MM.1S (cell line): ENCODE results near the gene HAO2.

ENCODE experiments used
- DNase-seq: peaks from one replicate; pipeline ENCODE4 v3.0.0-alpha.2; 2015
- H2AFZ ChIP-seq: fragments of 300-600 bp; sonication (generic); 2 replicates; pipeline ENCODE4 v1.6.0; 2016; ENCODE audit warnings: antibody characterized with exemption, low read length
- H3F3A ChIP-seq: fragments of 300-600 bp; sonication (generic); 2 replicates; pipeline ENCODE4 v1.6.1; 2016; ENCODE audit warnings: mild to moderate bottlenecking, antibody characterized with exemption, low read length, moderate library complexity, mixed read lengths; ENCODE audit not compliant: insufficient read depth
- H3K27ac ChIP-seq: fragments of 300-600 bp; sonication (generic); 2 replicates; pipeline ENCODE4 v1.5.1; 2016; ENCODE audit warnings: mild to moderate bottlenecking, low read length
- H3K27me3 ChIP-seq: fragments of 300-600 bp; sonication (generic); replicated peaks from 2 replicates; pipeline ENCODE4 v1.6.0; 2016; ENCODE audit warnings: low read length; ENCODE audit not compliant: insufficient read depth
- H3K36me3 ChIP-seq: fragments of 300-600 bp; sonication (generic); replicated peaks from 2 replicates; pipeline ENCODE4 v1.6.1; 2016; ENCODE audit warnings: mild to moderate bottlenecking, low read length, mixed read lengths; ENCODE audit not compliant: insufficient read depth
- H3K4me1 ChIP-seq: fragments of 300-600 bp; sonication (generic); 2 replicates; pipeline ENCODE4 v1.6.1; 2016; ENCODE audit warnings: low read length, mixed read lengths
- H3K4me2 ChIP-seq: fragments of 300-600 bp; sonication (generic); 2 replicates; pipeline ENCODE4 v1.6.0; 2016; ENCODE audit warnings: low read depth, low read length
- H3K4me3 ChIP-seq: fragments of 300-600 bp; sonication (generic); 2 replicates; pipeline ENCODE4 v1.5.1; 2016; ENCODE audit warnings: low read length, mixed read lengths
- H3K79me2 ChIP-seq: fragments of 300-600 bp; sonication (generic); 2 replicates; pipeline ENCODE4 v1.6.1; 2016; ENCODE audit warnings: mixed run types, low read length, mixed read lengths
- H3K9ac ChIP-seq: fragments of 300-600 bp; sonication (generic); 2 replicates; pipeline ENCODE4 v1.6.1; 2016; ENCODE audit warnings: low read length, mixed read lengths
- H3K9me2 ChIP-seq: fragments of 300-600 bp; sonication (generic); replicated peaks from 2 replicates; pipeline ENCODE4 v1.6.1; 2016; ENCODE audit warnings: mild to moderate bottlenecking, low read length, mixed read lengths; ENCODE audit not compliant: insufficient read depth
- H3K9me3 ChIP-seq: fragments of 300-600 bp; sonication (generic); replicated peaks from 2 replicates; pipeline ENCODE4 v1.6.1; 2016; ENCODE audit warnings: mild to moderate bottlenecking, low read length, mixed read lengths; ENCODE audit not compliant: insufficient read depth
- H4K20me1 ChIP-seq: fragments of 300-600 bp; sonication (generic); 2 replicates; pipeline ENCODE4 v1.6.1; 2016; ENCODE audit warnings: mild to moderate bottlenecking, low read length, moderate library complexity, mixed read lengths; ENCODE audit not compliant: insufficient read depth
- EZH2 ChIP-seq: fragments of 300-600 bp; sonication (generic); optimal IDR thresholded peaks from 2 replicates; pipeline ENCODE3; 2017; ENCODE audit warnings: low read depth, mild to moderate bottlenecking, antibody characterized with exemption, low read length, mixed read lengths
- EZH2phosphoT487 ChIP-seq: fragments of 300-600 bp; sonication (generic); IDR thresholded peaks from 2 replicates; pipeline ENCODE4 v1.6.1; 2018; ENCODE audit warnings: antibody characterized with exemption, low read length
- TF ChIP-seq, protein P1 (sequence below): fragments of 300-600 bp; sonication (generic); IDR thresholded peaks from 2 replicates; pipeline ENCODE4 v1.5.1; 2016; ENCODE audit warnings: antibody characterized with exemption, low read length, mixed read lengths

HAO2 gene

DNA sequence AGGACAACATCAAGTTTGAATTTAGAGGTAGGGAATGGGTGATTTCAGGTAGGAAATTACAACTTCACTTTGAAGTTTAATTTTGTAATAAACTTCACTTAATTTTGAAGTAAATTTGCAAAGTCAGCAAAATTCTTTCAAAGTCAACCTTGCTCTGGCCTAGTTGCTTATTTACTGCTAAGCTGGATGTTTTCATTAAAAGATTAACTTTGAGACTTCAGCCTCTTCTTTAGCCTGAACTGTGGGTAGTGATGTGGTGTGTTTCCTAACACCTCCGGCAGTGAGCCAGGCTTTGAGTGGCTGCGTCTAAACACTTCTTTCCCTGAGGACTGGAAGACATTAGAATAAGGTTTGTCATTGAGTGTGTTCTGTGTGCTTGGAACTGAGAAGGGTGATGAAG, at the start of gene HAO2:
Gene HAO2, plus strand, starts transcription at position 232 of the 400 bp plus-strand sequence. CDS start 12,301 bp downstream, outside the sequence.
- TF ChIP-seq, protein P1, sequence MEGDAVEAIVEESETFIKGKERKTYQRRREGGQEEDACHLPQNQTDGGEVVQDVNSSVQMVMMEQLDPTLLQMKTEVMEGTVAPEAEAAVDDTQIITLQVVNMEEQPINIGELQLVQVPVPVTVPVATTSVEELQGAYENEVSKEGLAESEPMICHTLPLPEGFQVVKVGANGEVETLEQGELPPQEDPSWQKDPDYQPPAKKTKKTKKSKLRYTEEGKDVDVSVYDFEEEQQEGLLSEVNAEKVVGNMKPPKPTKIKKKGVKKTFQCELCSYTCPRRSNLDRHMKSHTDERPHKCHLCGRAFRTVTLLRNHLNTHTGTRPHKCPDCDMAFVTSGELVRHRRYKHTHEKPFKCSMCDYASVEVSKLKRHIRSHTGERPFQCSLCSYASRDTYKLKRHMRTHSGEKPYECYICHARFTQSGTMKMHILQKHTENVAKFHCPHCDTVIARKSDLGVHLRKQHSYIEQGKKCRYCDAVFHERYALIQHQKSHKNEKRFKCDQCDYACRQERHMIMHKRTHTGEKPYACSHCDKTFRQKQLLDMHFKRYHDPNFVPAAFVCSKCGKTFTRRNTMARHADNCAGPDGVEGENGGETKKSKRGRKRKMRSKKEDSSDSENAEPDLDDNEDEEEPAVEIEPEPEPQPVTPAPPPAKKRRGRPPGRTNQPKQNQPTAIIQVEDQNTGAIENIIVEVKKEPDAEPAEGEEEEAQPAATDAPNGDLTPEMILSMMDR = no peak
- TF ChIP-seq EZH2phosphoT487 (no peak), EZH2 (no peak)
- H3F3A ChIP-seq = no peaks in the 10 kb centered on the region
- no peaks in the 10 kb centered on the region for H3K9me3 ChIP-seq
- no peaks in the 10 kb centered on the region for H3K36me3 ChIP-seq
- no peaks in the 10 kb centered on the region for H4K20me1 ChIP-seq
- H2AFZ ChIP-seq = no peak within 1 kb of the TSS
- no peak within 1 kb of the TSS for H3K9ac ChIP-seq
- no peaks in the 10 kb centered on the region for H3K4me1 ChIP-seq
- H3K4me2 ChIP-seq = no peak within 1 kb of the TSS
- no peak for DNase-seq
- no peaks in the 10 kb centered on the region for H3K9me2 ChIP-seq
- no peaks in the 10 kb centered on the region for H3K27me3 ChIP-seq
- no peaks in the 10 kb centered on the region for H3K79me2 ChIP-seq
- H3K27ac ChIP-seq = no peak within 1 kb of the TSS
- H3K4me3 ChIP-seq = no peak within 1 kb of the TSS

DNA sequence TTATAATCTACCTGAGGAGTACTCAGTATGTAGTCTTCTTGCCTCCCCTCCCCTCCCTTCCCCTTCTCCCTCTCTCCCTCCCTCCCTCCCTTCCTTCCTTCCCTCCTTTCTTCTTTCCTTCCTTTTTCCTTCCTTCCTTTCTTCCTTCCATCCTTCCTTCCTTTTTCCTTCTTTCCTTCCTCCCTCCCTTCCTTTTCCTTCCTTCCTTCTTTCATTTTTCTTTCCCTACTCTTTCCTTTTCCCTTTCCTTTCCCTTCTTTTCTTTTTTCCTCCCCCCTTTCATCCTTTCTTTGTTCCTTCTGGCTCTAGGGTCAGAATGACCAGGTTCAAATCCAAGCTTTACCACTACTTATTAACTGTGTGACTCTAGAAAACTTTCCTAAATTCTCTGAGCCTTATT, 48.5 kb upstream of the HAO2 start:
- H3K79me2 ChIP-seq = no peaks in the 10 kb centered on the region
- H3K9me3 ChIP-seq = no peaks in the 10 kb centered on the region
- no peaks in the 10 kb centered on the region for H3F3A ChIP-seq
- TF ChIP-seq EZH2 (no peak), EZH2phosphoT487 (no peak)
- TF ChIP-seq, protein P1 = no peak
- DNase-seq = no peak
- H3K9me2 ChIP-seq = no peaks in the 10 kb centered on the region
- no peak overlapping the region for H3K4me3 ChIP-seq
- H2AFZ ChIP-seq = no peak overlapping the region
- H4K20me1 ChIP-seq = no peaks in the 10 kb centered on the region
- H3K4me1 ChIP-seq = no peaks in the 10 kb centered on the region
- no peak overlapping the region for H3K4me2 ChIP-seq
- no peaks in the 10 kb centered on the region for H3K36me3 ChIP-seq
- H3K9ac ChIP-seq = no peak overlapping the region
- H3K27me3 ChIP-seq = no peaks in the 10 kb centered on the region
- no peak overlapping the region for H3K27ac ChIP-seq

DNA sequence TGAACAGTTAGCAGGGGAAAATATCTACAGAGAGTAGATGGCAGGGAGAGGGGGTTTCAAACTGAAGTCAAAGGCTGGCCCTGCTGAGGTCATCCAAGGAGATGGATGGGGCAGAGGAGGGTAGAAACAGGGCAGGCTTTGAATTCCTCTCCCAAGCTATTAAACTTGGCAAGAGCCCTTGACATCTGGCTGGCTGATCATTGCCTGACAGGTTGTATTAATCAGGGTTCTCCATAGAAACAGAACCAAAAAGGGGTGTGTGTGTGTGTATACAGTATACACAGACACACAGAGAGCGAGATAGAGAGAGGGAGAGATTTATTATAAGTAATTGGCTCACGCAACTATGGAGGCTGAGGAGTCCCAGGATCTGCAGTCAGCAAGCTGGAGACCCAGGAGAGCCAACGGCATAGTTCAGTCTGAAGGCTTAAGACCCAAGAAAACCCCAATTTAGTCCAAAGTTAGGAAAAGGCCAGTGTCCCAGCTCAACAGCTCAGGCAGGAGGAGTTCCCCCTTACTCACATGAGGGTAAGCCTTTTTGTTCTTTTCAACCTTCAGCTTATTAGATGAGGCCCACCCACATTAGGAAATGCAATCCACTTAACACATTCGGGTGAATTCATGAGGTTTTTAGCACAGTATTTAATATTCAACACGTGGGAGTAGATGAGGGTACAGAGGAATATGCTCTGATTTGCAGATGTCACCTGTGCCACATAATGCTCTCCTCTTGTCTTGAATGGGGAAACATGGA, 46.7 kb upstream of the HAO2 start:
- Histone ChIP-seq H3K36me3 (no peaks in the 10 kb centered on the region), H3K9ac (no peak overlapping the region), H3K4me1 (no peaks in the 10 kb centered on the region), H3K27ac (no peak overlapping the region), H3K4me3 (no peak overlapping the region), H3K9me2 (no peaks in the 10 kb centered on the region), H2AFZ (no peak overlapping the region), H3K9me3 (no peaks in the 10 kb centered on the region), H3K4me2 (no peak overlapping the region), H3F3A (no peaks in the 10 kb centered on the region), H3K27me3 (no peaks in the 10 kb centered on the region), H3K79me2 (no peaks in the 10 kb centered on the region), H4K20me1 (no peaks in the 10 kb centered on the region)
- TF ChIP-seq EZH2 (no peak), EZH2phosphoT487 (no peak)
- TF ChIP-seq, protein P1 = no peak
- DNase-seq = no peak
